Measurements from ENCODE around the gene CHST8. TPM values are rescaled to one million over a fixed set of nuclear protein-coding genes. Genes with fewer than 3 reads are reported as not detected.

CHST8 gene
- total RNA-seq, 1 experiment from 2014 or later: not detected

GRCh38 chr19:33805313-33805712, 183.6 kb downstream of the CHST8 start:
- POLR2A ChIA-PET: interaction anchor here (0.6 kb wide), 1 partner anchor 8 kb away, joined by 3 read pairs; the partner anchor contains the start of gene KCTD15
- H3K4me1 Mint-ChIP-seq (ENCODE audit: low read depth, unreplicated experiment): no peaks in the 10 kb centered on the region

GRCh38 chr19:33805840-33806433, 184.2 kb downstream of the CHST8 start:
- no peak for DNase-seq
- H3K27ac Mint-ChIP-seq (ENCODE audit: unreplicated experiment): no peak overlapping the region
- Histone ChIP-seq H3K36me3 (ENCODE audit: control insufficient read depth, insufficient read depth, low read length) (no peaks in the 10 kb centered on the region), H3K4me3 (ENCODE audit: low read depth, low read length) (no peak overlapping the region), H3K4me1 (no peaks in the 10 kb centered on the region), H3K9me3 (no peaks in the 10 kb centered on the region), H3K27me3 (replicated peaks; ENCODE audit: control insufficient read depth, insufficient read depth, low read length) (no peaks in the 10 kb centered on the region)
- intact Hi-C loops (cut with micrococcal nuclease; ENCODE audit: unreplicated experiment): no loop called here
- H3K36me3 Mint-ChIP-seq (ENCODE audit: insufficient read depth, unreplicated experiment): no peaks in the 10 kb centered on the region
- no TSS peak for BruUV-seq (replicated peaks)
- no peaks in the 10 kb centered on the region for H3K27me3 Mint-ChIP-seq (ENCODE audit: insufficient read depth, unreplicated experiment)
- CTCF ChIA-PET: no interaction called here
- no peaks in the 10 kb centered on the region for H3K9me3 Mint-ChIP-seq (ENCODE audit: unreplicated experiment)
- POLR2A ChIA-PET: interaction anchor here (0.6 kb wide), 1 partner anchor 9 kb away, joined by 3 read pairs; the partner anchor contains the start of gene KCTD15
- TF ChIP-seq CTCF (IDR thresholded peaks at IDR 0.05; ENCODE audit: insufficient read depth in 1 of 2, low read depth in 1 of 2, low read length in 1 of 2, severe bottlenecking in 1 of 2, unreplicated experiment in 1 of 2): no peak
- H3K4me1 Mint-ChIP-seq (ENCODE audit: low read depth, unreplicated experiment): no peaks in the 10 kb centered on the region
- H3K4me3 Mint-ChIP-seq (ENCODE audit: unreplicated experiment): no peak overlapping the region

More at GRCh38 chr19:33805313-33805712, 183.6 kb downstream of the CHST8 start:
- no peaks in the 10 kb centered on the region for H3K27me3 ChIP-seq (replicated peaks; ENCODE audit: control insufficient read depth, insufficient read depth, low read length)
- H3K36me3 Mint-ChIP-seq (ENCODE audit: insufficient read depth, unreplicated experiment): no peaks in the 10 kb centered on the region
- intact Hi-C loops (cut with micrococcal nuclease; ENCODE audit: unreplicated experiment): no loop called here
- no peak for TF ChIP-seq CTCF (IDR thresholded peaks at IDR 0.05; ENCODE audit: insufficient read depth in 1 of 2, low read depth in 1 of 2, low read length in 1 of 2, severe bottlenecking in 1 of 2, unreplicated experiment in 1 of 2)
- no peaks in the 10 kb centered on the region for H3K36me3 ChIP-seq (ENCODE audit: control insufficient read depth, insufficient read depth, low read length)
- no peak overlapping the region for H3K4me3 Mint-ChIP-seq (ENCODE audit: unreplicated experiment)
- no peak overlapping the region for H3K4me3 ChIP-seq (ENCODE audit: low read depth, low read length)
- no TSS peak for BruUV-seq (replicated peaks)
- DNase-seq: no peak
- no peaks in the 10 kb centered on the region for H3K27me3 Mint-ChIP-seq (ENCODE audit: insufficient read depth, unreplicated experiment)
- CTCF ChIA-PET: interaction anchor here (1.1 kb wide), 1 partner anchor 10 kb away, joined by 4 read pairs; no protein-coding TSS in a partner anchor
- H3K9me3 Mint-ChIP-seq (ENCODE audit: unreplicated experiment): no peaks in the 10 kb centered on the region
- H3K9me3 ChIP-seq: no peaks in the 10 kb centered on the region
- H3K4me1 ChIP-seq: no peaks in the 10 kb centered on the region
- H3K27ac Mint-ChIP-seq (ENCODE audit: unreplicated experiment): no peak overlapping the region

GRCh38 chr19:33806434-33806881, 184.7 kb downstream of the CHST8 start:
- ChIA-PET POLR2A (no interaction called here), CTCF (no interaction called here)
- no peak for TF ChIP-seq CTCF (IDR thresholded peaks at IDR 0.05; ENCODE audit: insufficient read depth in 1 of 2, low read depth in 1 of 2, low read length in 1 of 2, severe bottlenecking in 1 of 2, unreplicated experiment in 1 of 2)
- intact Hi-C loops (cut with micrococcal nuclease; ENCODE audit: unreplicated experiment): no loop called here
- Mint-ChIP-seq H3K9me3 (ENCODE audit: unreplicated experiment) (no peaks in the 10 kb centered on the region), H3K4me3 (ENCODE audit: unreplicated experiment) (no peak overlapping the region), H3K4me1 (ENCODE audit: low read depth, unreplicated experiment) (no peaks in the 10 kb centered on the region), H3K36me3 (ENCODE audit: insufficient read depth, unreplicated experiment) (peaks cover 2% of the 10 kb centered on the region), H3K27ac (ENCODE audit: unreplicated experiment) (no peak overlapping the region), H3K27me3 (ENCODE audit: insufficient read depth, unreplicated experiment) (no peaks in the 10 kb centered on the region)
- Histone ChIP-seq H3K4me1 (no peaks in the 10 kb centered on the region), H3K27me3 (replicated peaks; ENCODE audit: control insufficient read depth, insufficient read depth, low read length) (no peaks in the 10 kb centered on the region), H3K36me3 (ENCODE audit: control insufficient read depth, insufficient read depth, low read length) (no peaks in the 10 kb centered on the region), H3K4me3 (ENCODE audit: low read depth, low read length) (no peak overlapping the region), H3K9me3 (no peaks in the 10 kb centered on the region)
- DNase-seq: no peak
- BruUV-seq (replicated peaks): no TSS peak

Measured in Caco-2 (cell line).